ENCODE results near the gene MCCC2. TPM values are rescaled to one million over a fixed set of nuclear protein-coding genes. Genes with fewer than 3 reads are reported as not detected.

Gene MCCC2
- total RNA-seq, 6 experiments from 2014 or later = 70.4 to 92.7 (median 81.0) TPM

DNA sequence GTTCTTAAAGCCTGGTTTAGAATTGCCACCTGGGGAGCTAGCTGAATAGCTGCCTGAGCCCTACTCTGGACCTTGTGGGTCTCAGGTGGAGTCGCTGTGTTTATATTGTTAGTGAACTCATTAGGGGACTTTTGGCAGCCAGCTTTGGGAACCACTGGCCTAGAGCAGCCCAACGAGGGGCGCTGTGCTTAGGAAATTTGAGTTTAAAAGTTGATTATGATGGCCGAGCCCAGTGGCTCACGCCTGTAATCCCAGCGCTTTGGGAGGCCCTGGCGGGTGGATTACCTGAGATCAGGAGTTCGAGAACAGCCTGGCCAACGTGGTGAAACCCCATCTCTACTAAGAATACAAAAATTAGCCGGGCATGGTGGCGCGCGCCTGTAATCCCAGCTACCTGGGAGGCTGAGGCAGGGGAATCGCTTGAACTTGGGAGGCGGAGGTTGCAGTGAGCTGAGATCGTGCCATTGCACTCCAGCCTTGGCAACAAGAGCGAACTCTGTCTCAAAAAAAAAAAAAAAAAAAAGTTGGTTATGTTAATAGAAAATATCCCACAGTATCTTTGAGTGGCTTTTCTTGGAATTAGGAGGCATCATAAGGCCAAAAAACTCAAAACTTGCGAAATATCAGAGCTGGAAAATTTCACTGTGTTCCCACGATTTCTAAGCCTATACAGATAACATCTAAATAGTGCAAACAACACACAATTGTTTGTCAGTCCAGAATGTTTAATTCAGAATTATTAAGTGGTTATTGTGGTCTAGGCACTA, 809 bp downstream of the MCCC2 start:
- H3K27ac ChIP-seq = peak overlapping the region; percentile 87 to 91 (median 87)
- H3K4me3 ChIP-seq = peak overlapping the region; percentile 81 to 96 (median 82)
- ATAC-seq (peak; percentile 1 to 6 (median 4)), DNase-seq (no peak)
- H3K36me3 ChIP-seq = no peaks in the 10 kb centered on the region
- TF ChIP-seq, protein P1, sequence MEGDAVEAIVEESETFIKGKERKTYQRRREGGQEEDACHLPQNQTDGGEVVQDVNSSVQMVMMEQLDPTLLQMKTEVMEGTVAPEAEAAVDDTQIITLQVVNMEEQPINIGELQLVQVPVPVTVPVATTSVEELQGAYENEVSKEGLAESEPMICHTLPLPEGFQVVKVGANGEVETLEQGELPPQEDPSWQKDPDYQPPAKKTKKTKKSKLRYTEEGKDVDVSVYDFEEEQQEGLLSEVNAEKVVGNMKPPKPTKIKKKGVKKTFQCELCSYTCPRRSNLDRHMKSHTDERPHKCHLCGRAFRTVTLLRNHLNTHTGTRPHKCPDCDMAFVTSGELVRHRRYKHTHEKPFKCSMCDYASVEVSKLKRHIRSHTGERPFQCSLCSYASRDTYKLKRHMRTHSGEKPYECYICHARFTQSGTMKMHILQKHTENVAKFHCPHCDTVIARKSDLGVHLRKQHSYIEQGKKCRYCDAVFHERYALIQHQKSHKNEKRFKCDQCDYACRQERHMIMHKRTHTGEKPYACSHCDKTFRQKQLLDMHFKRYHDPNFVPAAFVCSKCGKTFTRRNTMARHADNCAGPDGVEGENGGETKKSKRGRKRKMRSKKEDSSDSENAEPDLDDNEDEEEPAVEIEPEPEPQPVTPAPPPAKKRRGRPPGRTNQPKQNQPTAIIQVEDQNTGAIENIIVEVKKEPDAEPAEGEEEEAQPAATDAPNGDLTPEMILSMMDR (IDR thresholded peaks at IDR 0.05) = no peak
- no peak for TF ChIP-seq POLR2A (IDR thresholded peaks at IDR 0.05)
- no peaks in the 10 kb centered on the region for H3K27me3 ChIP-seq
- H3K4me1 ChIP-seq = peaks cover 0 to 18% (median 8%) of the 10 kb centered on the region in 4 donors
- intact Hi-C loops (cut with DNase I) = no loop called here
- 27% methylated on average over 14 of the region's 19 CpGs for WGBS (ENCODE audit: insufficient coverage, low coverage, low lambda C conversion rate, missing lambda C conversion rate)
- no peaks in the 10 kb centered on the region for H3K9me3 ChIP-seq

DNA sequence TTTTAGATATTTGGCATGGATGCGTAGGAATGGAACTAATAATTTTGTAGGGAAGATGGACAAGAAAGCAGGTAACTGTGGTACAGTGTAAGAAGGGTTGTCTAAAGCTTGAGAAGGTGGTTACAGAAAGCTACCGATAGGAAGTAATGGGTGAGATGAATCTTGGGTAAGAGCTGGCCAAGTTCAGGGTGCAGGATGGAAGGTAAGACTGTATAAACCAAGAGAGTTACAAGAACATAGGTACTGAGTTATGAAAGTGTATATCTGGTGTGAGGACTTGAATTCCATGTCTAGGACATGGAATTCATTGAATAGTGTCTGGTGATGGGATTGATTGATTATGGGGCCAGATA, 1.4 kb downstream of the MCCC2 start:
- Histone ChIP-seq H3K4me1 (peaks cover 0 to 18% (median 8%) of the 10 kb centered on the region in 4 donors), H3K27ac (no peak overlapping the region), H3K27me3 (no peaks in the 10 kb centered on the region), H3K9me3 (no peaks in the 10 kb centered on the region), H3K36me3 (no peaks in the 10 kb centered on the region), H3K4me3 (peak overlapping the region in 1 of 3 donors; percentile 82)
- ATAC-seq (no peak), DNase-seq (no peak)
- 95% methylated on average over 2 of the region's 2 CpGs for WGBS (ENCODE audit: insufficient coverage, low coverage, low lambda C conversion rate, missing lambda C conversion rate)
- no peak for TF ChIP-seq POLR2A (IDR thresholded peaks at IDR 0.05)
- TF ChIP-seq, protein P1 (IDR thresholded peaks at IDR 0.05) = no peak
- intact Hi-C loops (cut with DNase I) = no loop called here

DNA sequence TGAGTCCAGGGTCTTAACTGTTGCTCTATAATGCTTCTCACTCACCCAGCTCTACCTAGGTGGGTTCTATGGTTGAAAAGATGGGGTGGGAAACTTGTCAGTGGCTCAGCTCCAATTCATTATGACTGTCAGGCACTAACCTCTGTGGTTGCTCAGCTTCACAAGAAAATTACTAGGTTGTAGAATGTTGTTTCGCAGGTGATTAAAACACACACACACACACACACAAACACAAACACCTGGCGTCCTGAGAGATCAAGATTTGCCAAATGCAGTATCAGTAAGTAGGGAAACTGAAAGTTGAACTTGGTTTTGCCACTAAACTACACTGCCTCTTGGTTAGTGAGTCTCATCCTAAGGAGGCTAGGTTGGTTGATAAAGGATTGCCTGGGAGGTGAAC, 2.8 kb downstream of the MCCC2 start:
- ATAC-seq = no peak
- peaks cover 0 to 18% (median 8%) of the 10 kb centered on the region in 4 donors for H3K4me1 ChIP-seq
- no peaks in the 10 kb centered on the region for H3K9me3 ChIP-seq
- no peak overlapping the region for H3K4me3 ChIP-seq
- intact Hi-C loops (cut with DNase I) = no loop called here
- WGBS (ENCODE audit: insufficient coverage, low coverage, low lambda C conversion rate, missing lambda C conversion rate) = 50% methylated on average over 1 of the region's 2 CpGs
- no peaks in the 10 kb centered on the region for H3K27me3 ChIP-seq
- no peak for TF ChIP-seq POLR2A (IDR thresholded peaks at IDR 0.05)
- TF ChIP-seq, protein P1 (IDR thresholded peaks at IDR 0.05) = no peak
- no peak overlapping the region for H3K27ac ChIP-seq
- peaks cover 0 to 5% (median 0%) of the 10 kb centered on the region in 4 donors for H3K36me3 ChIP-seq
- no peak for DNase-seq

DNA sequence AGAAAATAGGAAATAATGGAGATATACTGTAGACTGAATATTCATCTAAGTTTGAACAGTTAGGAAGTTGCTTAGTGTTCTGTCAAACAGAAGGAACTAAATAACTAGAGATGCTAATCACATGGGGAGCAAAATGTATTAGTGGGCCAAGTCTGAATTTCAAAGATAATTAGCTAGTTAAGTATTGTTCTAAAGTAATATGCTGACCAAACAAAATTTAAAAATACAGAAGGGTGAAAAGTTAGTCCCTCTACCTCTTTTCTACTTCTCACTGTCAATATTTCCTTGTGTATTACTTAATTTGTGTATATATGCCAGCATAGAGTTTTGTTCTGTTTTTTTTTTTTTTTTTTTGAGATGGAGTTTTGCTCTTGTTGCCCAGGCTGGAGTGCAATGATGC, 4.0 kb downstream of the MCCC2 start:
- no peak for DNase-seq
- Histone ChIP-seq H3K4me1 (peaks cover 0 to 18% (median 8%) of the 10 kb centered on the region in 4 donors), H3K27me3 (no peaks in the 10 kb centered on the region), H3K36me3 (peaks cover 0 to 5% (median under 1%) of the 10 kb centered on the region in 4 donors), H3K27ac (no peak overlapping the region), H3K9me3 (no peaks in the 10 kb centered on the region), H3K4me3 (no peak overlapping the region)
- ATAC-seq = no peak
- TF ChIP-seq POLR2A (IDR thresholded peaks at IDR 0.05) = no peak
- TF ChIP-seq, protein P1 (IDR thresholded peaks at IDR 0.05) = no peak
- intact Hi-C loops (cut with DNase I) = no loop called here
